Caki2 (cell line): ENCODE data around the gene KMT2A. TPM values are rescaled to one million over a fixed set of nuclear protein-coding genes. Genes with fewer than 3 reads are reported as not detected.
"Not testable (repeated sequence)": the region's sequence is repeated elsewhere in the genome, so short reads cannot be mapped to it uniquely, and the experiment has no call there.

Source experiments
- DNase-seq: peaks from one replicate; pipeline ENCODE4 v3.0.0-alpha.2; 2015; ENCODE audit warnings: low read depth
- in situ Hi-C: cut with HindIII; loops from 2 replicates; pipeline ENCODE4 v1.10.0; 2016; ENCODE audit warnings: low sequenced_read_pairs, low pct_unique_long_range_greater_than_20kb, mixed read lengths
- total RNA-seq: library from RNA; depleted of rRNA; stranded (reverse); fragments of >200 nt; shearing (Covaris generic); gene quantifications from 2 replicates; pipeline ENCODE4 v1.2.3, GENCODE V29; 2014; ENCODE audit warnings: low replicate concordance; rRNA removed

The KMT2A gene
- total RNA-seq: 5.3 and 20.3 TPM in 2 replicates

DNA sequence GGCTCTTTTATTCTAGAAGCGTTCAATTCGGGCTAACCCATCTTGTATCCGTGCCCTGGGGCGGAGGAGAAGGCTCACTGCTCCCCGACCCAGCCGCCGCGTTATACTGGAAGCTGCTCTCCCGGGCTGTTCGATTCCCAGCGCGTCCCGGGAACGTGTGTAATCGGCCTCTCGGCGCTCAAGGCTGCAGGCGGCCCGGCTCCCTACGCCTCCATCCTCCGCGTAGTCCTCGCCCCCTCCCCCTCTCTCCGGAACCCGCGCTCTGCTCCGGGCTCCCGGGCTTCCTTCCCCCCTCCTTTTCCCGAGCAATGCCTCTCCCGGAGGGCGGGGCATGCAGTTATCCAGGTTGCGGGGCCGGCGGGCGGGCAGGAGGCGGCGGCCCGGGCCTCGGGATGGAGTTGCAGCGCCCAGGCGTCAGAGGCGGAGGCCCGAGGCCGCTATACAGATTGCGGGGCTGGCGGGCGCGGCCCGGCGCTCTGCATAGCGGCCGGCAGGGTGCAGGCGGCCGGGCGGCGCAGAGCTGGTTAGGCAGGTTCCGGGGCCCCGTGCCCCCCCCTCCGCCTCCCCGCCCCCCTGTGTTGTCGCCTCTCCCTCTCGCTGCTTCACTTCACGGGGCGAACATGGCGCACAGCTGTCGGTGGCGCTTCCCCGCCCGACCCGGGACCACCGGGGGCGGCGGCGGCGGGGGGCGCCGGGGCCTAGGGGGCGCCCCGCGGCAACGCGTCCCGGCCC, at the start of gene KMT2A:
Gene KMT2A (plus strand): TSS at position 600 of the 732 bp plus-strand sequence. CDS start 21 bp downstream, at position 621.
- in situ Hi-C loops: no loop called here
- peak; percentile 97 for DNase-seq

DNA sequence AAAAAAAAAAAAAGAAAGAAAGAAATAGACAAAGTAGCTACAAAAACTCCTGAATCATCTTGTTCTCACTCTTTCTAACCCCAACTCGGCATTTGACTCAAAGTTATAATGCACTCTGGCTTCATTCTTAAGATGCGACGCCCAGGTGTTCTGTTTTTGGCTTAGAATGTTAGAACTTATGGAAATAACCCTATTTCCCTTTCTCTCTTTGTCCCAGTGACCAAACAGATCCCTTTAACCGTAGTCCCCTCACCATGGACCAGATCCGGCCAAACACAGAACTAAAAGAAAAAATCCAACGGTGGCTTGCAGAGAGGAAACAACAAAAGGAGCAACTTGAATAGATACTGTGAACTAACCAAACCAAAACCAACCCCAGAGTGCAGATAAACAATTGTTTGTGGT, 40.2 kb upstream of the KMT2A start:
- in situ Hi-C loops: no loop called here
- no peak for DNase-seq

DNA sequence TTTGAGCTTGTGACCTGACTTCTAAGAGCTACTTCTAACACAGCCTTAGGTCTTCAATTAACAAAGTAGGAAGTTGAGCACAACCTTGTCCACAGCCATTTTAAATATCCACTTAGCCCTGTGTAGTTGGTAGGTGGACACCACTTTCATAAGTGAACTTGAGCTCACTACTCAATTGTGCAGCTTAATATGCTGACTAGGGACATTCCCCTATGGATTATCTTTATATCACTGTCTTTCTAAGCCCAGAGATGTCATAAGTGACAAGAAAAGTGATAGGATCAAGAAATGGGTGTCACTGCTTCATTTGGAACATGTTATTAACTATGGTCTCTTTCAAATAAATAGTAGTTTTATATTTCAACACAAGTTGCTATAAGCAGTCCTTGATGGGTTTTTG, 38.8 kb upstream of the KMT2A start:
- in situ Hi-C loops: no loop called here
- DNase-seq: no peak

DNA sequence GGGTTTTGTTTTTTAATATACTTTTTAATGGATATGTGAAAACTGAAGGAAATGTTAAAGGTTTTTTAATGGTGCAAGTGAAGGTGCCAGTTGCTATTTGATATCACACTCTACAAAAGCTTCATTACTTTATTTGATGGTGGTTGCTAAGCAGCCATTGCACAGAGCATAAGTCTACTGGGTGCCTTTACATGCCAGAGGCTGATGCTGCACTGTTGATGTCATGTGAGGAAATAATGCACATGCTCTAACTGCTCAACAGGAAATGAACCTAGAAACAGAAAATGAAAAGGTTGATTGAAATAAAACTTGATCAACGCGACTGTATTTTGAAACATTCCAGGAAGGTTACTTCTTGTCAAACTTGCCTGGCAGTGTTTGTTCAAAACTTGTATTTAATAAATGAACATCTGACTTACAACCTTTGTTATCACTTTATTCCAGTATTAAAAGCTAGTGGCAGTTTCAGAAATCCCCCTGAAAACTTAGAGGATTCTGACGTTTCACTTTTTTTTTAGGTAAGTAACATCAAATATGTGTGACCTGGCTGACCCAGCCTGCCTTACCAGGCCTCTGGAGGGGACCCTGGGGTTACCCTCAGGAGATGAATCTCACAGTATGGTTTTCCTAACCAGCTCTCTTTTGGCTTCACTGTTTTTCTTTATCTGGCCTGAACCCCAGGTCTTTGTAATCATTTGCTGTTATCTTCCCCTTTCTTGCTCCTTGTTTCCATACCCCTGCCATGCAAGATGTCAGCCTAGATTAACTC, 37.3 kb upstream of the KMT2A start:
- in situ Hi-C loops: no loop called here
- DNase-seq: no peak

DNA sequence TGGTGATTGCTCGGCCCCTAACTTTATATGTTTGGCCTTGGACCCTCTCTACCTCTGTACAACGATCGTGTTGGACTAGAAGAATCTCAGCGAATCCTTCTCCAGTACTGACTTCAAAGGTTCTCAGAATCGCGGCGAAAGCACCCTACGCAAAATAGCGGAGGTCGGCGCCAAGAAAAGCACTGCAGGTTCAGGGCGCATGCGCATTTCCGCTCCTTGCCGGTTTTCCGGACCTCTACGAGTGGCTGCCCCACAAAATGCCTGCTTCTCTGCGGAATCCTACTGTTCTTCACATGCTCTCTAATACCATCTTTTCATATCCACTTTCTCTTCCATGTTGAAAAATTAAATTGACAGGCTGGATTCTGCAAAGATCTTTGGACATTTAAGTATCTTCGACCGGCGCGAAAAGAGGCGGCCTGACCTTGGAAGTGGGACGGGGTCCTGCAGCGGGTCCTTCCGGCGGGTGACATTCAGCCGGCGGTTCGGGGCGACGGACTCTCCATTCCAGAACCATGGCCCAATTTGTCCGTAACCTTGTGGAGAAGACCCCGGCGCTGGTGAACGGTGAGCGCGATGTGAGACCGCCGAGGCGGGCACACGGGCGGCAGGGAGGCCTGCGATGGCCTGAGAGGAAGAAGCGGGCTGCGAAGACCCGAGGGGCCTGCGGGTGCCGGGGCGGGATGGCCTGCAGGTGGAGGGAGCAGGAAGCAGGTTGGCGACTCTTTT, 35.0 kb upstream of the KMT2A start, which contains the start of gene ATP5MG:
Gene ATP5MG (plus strand): TSS at position 456 of the 729 bp plus-strand sequence. CDS start 60 bp downstream, at position 516.
- peak; percentile 89 for DNase-seq
- in situ Hi-C loops: no loop called here

DNA sequence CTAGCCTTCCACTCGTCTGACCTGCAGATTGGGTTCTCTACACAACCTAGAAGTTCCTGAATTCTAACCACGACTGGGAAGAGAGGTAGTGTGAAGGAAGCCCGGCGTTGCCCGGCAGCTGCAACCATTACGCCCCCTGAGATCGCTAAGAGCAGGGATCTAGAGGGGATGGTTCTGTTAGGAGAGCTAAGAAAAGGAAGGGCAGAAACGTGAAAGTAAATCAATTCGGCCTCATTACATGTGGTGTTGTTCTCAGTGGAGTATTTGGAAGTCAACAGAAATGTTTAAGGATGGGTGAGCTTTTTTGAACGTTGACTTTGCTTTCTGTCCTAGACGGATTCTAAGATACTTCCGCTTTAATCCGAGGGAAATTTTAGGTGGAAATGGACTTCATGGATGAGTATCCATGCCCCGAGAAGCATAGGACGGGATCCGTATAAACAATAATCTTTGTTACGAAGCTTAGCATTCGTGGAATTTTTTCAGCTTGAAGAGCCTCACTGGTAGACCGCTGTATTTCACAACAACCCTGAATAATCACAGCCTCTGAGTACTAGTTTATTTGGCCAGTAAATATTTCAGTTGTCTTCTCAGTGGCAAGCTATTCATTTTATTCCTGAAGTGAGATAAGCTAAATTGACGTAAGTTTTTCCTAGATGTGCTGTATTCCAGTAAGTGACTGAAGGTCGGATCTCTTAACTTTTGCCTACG, 34.3 kb upstream of the KMT2A start:
- in situ Hi-C loops: no loop called here
- DNase-seq: no peak

DNA sequence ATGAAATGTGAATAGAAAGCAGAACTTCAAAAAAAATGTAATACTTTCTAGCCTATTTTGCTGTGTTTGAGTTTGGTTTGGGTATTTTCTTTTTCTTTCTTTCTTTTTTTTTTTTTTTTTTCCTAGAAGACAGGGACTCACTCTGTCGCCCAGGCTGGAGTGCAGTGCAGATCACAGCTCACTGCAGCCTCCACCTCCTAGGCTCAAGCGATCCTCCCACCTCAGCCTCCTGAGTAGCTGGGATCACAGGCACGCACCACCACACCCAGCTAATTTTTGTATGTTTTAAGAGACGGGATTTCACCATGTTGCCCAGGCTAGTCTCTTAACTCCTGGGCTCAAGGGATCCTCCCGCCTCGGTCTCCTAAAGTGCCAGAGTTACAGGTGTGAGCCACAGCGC, 33.7 kb upstream of the KMT2A start:
- DNase-seq, in situ Hi-C loops: not testable (repeated sequence)

DNA sequence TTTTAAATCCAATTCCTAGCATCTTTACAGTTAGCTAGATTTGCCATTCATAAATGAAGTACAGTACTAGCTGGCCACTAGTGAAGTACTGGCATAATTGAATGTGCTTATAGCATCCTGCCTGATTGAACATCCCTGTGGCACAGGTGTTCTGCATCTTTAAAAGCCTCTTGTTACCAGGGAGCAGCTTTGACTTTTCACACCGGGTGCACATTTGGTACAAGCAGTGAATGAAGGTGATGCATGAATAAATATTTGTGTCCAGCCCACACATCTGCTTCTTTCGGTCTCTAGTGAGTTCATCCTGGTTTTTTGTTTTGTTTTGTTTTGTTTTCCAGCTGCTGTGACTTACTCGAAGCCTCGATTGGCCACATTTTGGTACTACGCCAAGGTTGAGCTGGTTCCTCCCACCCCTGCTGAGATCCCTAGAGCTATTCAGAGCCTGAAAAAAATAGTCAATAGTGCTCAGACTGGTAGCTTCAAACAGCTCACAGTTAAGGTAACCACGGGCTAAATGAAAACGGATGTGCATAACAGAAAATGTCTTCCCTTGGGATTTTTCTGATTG, 29.6 kb upstream of the KMT2A start:
- in situ Hi-C loops: no loop called here

DNA sequence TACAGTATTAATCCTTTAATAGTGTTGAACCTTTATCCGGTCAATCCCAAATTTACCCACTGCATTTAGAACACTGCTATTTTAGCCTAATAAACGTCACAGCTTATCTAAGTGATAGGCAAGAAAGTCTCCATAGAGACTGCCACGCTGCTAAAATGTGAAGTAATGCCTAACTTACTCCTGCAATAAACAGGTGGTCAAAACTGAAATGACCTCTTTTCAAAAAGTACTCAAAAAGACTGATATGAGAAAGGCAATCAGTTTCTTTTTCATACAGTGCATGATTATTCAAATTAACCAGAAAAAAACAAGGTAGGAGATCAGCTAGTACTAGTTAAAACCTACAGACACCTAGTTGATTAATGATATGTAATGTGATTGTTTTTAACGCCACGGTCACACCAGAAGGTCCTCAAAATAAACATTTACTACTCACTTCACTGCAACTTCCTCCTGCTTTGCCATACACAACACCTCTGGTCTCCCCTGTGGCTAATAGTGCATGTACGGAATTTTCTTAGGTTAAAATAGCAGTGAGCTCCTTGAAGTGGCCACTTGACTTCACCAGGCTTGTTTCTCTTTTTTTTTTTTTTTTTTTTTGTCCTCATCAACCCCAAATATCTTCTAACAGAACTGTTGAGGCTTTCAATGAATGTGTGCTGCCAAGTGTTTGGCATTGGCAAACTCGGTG, 26.1 kb upstream of the KMT2A start:
- in situ Hi-C loops: no loop called here

More for the DNA sequence above, 29.6 kb upstream of the KMT2A start:
- no peak for DNase-seq

DNA sequence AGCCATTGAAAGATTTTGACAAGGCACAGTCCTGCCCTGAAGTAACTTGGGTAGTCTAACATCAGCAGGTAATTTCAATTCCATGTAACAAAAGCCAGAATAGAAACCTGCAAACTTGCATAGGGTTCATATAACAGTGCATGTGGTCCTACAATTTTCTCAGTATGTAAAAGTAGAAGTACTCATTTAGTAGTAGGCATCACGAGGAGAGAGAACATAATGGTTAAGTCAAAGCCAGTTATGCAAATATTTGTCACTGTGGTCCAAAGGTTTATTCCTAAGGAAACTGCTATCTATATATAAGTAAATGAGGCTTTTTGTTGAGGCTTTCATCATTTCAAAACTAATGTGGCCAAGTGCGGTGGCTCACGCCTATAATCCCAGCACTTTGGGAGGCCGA, 24.8 kb upstream of the KMT2A start:
- in situ Hi-C loops: no loop called here
- no peak for DNase-seq

More for the DNA sequence above, 26.1 kb upstream of the KMT2A start:
- DNase-seq: peak; percentile 67

DNA sequence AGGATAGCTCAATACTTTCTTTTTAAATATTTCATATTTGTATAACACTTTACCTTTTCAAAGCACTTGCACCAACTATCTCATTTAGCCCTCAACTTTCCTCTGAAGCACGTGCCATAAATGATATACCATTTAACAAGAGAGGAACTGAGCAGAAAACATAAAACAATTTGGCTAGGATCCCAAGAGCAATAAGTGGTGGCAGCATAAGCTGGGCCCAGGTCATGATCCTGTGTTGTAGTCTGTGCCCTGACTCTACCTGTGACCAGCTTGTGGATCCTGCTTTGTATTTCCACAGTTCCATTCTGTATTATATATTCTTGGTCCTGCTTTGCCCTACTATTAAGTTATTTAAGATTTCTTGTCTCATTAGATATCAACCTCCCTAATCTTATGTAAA, 23.4 kb upstream of the KMT2A start:
- in situ Hi-C loops: no loop called here
- no peak for DNase-seq

DNA sequence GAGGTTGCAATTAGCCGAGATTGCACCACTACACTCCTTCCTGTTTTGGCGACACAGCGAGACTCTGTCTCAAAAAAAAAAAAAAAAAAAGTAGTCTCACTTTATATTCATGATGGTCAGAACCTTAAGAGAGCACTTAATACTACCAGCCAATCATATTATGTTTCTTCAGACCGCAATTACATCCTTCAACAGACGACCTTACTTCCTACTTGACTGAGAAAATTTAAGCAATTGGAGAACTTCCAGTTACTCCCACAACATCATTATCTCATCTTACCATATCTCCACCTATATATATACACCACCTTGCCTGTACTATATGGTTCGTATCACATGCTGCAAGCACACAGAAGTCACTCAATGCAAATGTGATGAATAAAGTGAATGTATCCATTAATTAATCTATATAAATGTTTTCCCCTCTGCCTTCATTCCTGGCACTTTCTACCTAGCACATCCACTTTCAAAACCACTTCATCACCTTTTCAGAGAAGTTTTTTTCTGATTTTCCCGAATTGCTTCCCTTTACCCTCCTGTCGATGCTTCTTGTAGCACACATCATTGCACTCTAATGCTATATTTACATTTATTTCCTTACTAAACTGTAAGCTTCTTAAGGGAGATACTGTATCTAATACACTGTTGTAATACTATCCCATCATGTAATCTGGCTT, 21.1 kb upstream of the KMT2A start:
- in situ Hi-C loops: no loop called here
- DNase-seq: no peak

DNA sequence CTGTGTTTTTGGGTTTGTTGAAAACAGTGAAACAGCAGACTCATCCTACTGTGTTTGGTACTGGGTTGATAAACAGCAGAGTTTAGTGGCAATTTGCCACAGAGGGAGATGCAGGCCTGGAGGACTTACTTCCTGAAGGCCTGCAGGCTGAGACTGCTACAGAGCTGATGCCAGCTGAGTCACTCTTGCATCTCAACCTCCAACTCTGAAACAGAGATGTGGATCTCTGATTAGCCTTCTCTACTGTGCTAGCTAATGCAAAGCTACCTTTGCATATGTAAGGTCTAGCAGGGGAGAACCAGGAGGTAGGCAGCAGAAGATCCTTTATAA, 20.6 kb upstream of the KMT2A start:
- in situ Hi-C loops: no loop called here
- DNase-seq: peak; percentile 75

DNA sequence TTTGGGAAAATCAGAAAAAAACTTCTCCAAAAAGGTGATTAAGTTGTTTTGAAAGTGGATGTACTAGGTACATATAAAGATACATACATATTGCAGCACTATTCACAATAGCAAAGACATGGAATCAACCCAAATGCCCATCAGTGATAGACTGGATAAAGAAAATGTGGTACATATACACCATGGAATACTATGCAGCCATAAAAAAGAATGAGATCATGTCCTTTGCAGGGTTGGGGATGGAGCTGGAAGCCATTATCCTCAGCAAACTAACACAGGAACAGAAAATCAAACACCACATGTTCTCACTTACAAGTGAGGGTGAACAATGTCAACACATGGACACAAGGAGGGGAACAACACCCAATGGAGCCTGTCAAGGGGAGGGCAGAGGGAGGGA, 19.4 kb upstream of the KMT2A start:
- in situ Hi-C loops, DNase-seq: not testable (repeated sequence)

DNA sequence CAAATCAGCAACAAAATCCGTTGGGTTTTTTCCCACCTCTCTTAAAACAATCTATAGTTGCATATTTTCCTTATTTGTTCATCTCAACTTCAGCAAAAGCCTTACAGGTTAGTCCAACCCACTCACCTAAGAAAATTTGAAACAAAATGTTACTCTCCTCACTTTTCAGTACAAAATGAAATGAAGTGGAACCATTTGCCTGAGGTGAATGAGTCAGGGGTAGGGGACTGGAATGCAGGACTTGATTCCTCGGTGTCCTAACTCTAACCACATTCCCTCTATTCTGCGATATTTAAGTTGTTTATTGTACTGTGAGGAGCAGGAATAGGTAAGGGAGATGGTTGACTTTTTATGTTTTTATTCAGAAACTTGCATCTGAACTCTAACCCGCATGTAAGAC, 18.5 kb upstream of the KMT2A start:
- peak; percentile 86 for DNase-seq
- in situ Hi-C loops: no loop called here

DNA sequence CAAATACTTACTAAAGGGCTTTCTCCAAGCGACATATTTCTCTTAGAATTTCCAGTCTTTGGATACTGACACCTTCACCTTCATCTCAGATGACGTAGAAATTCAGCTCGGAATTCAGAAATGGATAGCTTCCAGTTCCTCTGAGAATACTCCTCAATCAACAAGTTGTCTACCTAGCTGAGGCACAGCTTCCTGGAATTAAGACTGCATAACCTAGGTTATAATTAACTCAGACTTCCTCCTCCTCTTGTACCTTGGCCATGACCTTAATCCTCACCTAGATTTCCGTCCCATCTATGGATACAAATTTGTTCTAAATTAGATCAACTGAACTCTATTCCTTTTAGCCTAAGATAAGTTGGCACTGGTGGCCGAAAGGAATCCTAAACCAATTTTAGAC, 17.5 kb upstream of the KMT2A start:
- no peak for DNase-seq
- in situ Hi-C loops: no loop called here

DNA sequence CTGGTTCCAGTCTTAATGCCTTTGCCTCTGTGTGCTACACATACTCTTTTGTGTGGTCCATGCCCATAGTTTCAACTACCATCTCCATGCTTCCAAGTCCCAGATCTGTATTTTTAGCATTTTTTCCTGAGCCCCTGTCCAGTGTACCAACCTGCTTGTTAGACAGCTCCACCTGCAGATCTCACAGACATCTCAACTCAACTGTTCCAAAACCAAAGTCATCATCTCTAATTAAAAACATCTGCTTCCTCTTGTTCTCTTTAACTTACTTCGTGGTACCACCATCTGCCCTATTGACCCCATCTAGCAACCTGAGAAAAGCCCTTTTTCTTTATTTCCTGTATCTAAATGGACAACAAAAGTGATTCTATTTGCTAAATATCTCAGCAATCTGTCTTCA, 8.6 kb upstream of the KMT2A start:
- no peak for DNase-seq
- in situ Hi-C loops: no loop called here
